AML-193 (cell line): ENCODE data around the gene BCLAF3.

Source experiments
- DNase-seq, 2 experiments: peaks; one replicate each; lab custom pipeline; 2025; lab: John Stamatoyannopoulos, UW

BCLAF3 gene

DNA sequence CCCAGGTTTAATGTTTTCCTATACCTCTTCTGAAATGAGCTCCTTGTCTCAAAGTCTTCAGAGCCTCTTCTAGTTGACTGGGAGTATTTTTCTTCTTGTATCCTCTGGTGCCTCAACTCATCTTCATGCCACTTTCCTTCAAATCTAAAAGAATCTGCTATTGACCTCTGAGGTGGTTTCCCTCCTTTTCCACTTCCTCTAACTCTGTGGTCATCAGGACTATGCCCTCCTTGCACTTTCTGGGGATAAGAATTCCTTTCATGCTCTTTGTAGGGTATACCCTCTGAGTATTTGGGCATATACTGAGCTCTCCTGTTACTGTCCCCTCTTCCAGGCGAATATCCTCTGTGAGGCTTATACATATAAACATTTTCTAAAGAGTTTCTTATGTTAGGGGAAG is 24.8 kb downstream of the BCLAF3 start:
- no peak for DNase-seq

DNA sequence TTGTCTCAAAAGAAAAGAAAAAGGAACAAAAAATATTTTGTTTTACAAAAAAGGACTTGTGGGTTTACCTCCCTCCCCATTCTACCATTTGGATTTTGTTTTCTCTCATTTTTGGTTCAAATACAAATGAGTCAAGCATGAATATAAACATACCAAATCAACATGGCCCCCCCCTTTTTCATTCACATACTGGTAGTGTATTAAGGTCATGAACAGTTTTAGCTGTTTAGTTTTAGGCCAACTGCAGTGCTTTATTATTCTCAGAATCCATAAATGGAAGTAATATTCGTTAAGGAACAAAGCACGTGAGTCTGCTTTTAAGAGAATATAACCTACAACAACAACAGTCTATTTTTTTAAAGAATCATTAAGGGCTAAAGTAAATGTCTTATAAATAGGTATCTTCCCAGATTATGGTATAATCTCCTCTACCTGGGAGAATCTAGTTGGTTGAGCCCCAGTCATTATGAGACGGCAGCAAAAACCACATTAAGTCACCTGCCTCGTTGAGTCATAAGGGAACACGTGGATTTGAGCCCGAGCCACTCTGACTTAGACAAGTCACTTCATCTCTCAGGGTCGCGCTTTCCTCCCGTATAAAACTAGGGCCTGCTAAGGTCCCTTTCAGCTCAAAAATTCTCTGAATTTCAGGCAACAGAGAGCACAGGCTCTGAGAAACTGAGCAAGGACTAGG is 26.7 kb downstream of the BCLAF3 start:
- no peak for DNase-seq

DNA sequence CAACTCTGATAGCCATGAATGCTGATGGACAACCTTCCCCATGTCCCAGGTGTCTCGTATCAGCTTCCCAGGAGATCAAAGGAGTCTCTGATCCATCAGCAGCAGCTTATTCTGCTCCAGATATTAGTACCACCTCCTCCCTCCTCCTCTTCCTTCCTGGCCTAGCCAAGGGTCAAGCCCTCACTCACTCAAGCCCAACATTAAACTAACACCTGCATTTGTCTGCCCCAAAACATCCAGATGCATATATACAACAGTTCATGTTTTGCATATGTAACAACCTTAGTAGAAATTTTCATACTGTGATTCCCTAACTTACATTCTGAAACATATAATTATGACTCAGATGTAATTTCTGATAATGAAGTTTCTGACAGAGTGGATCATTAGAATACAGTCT is 29.9 kb downstream of the BCLAF3 start:
- DNase-seq = no peak

DNA sequence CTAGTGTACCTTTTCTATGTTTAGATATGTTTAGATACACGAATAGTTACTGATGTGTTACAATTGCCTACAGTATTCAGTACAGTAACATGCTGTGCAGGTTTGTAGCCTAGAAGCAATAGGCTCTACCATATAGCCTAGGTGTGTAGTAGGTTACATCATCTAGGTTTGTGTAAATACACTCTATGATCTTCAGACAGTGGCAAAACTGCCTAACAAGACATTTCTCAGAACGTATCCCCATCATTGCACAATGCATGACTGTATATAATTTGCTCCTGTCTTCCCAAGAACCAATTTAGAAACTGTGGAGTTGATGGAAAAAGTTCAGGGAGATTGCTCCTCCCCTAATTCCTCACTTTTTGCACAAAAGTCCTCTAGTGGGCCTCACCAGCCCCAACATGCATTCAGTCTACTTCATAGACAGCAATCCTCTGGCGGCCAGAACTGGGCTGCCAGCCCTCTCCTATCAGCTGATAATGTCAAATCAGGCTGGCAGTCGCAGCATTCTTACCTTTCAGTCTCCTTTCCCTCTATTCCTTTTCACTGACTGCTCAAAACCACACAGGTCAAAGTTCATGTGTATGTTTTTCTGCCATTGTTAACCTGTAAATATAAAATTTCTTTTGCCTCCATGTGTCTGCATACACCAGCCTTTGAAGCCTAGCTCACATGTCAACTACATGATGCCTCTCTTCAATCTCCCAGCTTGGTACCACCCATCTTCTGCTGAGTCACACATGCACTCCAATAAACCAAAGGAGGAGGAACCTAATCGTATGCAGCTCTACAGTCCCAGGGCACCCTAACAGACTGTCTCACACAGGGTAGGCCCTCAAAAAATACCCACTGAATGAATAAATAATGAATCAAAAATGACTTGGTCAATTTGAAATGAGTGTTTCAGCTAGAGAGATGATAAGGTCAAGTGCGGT is 32.0 kb downstream of the BCLAF3 start:
- no peak for DNase-seq

DNA sequence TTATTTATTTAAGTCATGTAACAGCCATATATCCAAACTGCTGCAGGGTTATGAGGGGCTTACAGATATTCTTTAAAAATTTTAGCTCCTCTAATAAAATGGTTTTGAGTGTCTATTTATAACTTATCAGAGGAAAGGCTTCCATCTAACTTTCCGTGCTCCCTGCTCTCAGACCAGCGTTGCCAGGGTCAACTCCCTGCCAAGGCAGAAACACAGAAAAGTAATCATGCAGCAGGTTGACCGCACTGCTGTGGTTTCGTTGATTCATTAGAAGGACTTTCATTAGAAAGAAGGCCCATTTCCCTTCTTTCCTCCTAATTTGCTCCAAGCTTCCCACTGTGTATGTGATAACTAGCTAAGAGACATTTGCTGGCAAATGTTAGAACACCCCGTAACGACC is 33.9 kb downstream of the BCLAF3 start:
- no peak for DNase-seq

DNA sequence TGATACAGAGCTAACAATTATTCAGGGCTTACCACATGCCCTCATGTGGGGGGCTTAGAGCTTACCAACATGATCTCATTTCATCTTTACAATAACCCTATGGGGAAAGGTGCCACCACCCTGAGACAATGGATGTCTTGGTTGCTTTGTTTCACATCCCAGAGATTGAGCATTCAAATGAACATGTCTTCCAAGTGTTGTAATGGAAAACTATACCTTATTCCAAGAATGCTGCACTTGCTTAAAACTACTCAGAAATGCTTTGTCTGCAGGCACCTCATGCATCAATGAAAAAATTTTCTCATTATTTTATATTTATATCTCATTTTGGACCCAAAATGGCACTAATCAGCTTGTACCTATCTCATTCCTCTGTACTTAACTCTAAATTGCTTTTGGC is 34.6 kb downstream of the BCLAF3 start:
- DNase-seq = no peak

DNA sequence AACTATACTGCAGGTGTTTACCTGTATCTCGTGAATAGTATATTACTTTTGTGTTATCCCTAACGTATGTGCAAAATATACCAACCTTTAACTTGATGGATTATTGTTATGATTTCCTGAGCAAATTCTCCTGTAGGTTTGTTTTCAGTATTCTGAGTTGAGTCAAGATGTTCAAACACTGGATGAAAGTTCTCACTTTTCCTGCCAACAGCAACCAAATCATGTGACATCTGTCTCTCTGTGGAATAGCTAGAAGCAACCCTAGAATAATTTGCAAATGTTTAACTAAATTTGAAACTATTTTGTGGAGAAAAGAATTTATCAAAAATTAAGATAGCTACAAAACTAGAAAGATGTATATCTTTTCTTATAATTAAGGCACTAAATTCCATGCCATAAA is 35.6 kb downstream of the BCLAF3 start:
- no peak for DNase-seq

DNA sequence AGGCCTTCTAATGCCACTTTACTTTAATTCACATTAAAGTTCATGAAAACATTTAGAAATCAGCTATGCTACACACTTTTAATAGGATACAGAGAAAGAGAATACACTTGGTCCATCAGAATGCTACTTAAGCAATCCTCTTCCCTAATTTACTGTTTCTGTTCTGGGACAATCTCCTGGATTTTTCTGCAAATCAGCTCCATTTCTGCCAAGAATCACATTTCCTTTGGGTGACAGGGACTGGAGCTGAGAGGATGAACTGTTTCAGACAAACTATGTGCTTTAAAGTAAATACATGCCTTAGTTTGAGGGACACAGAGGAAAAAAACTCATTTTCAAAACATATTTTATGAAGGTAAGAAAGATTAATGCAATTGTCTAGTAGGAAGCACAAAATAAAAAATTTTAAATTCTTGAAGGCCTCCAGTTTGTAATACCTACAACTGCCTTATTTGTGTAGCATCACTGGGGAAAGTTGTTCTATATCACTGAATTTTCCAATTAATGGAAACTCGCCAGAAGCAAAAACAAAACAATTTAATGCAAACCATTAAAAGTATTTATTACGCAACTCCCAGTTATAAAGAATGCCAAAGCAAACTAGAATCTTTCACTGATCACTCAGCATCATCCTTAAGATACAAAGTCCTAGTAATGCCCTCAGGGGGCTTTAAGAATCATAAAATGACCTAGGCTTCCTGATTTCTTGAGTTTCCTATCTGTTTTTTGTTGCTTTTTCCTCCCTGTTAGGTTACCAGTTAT is 36.3 kb downstream of the BCLAF3 start:
- DNase-seq = no peak

DNA sequence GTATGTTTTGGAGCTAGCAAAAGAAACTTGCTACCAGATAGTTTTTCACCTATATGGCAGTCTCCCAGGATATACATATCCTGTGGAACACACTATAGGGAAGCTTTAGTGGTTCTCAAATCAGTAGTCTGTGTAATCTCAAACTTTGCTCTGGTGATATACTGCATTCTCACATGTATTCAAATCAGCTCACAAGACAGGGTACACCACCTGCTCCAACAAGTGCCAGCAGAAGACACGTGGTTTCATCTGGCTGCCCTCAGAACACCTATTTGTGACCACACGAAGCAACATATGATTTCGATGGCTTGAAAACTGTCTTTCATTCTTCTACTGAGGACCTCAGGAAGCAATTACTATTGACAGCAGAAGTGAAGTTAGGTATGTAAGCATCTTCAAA is 37.7 kb downstream of the BCLAF3 start:
- no peak for DNase-seq

DNA sequence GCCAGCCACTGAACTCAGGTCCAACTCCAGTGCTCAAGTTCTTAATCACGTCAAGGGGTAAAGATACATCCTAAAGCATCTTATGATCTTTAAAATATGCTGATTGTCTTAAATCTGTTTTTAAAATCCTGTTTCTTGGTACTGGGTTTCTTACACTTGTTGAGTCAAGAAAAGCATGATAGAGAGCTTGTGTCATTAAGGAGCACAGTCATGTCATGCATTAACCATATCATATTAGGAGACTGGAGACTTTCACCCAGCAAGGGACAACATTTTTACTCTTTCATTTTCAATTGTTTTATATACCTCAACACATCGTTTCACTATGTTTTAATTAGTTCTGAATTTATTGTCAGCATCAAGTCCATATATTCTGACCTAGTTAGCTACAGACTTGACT is 41.5 kb downstream of the BCLAF3 start:
- DNase-seq = no peak

DNA sequence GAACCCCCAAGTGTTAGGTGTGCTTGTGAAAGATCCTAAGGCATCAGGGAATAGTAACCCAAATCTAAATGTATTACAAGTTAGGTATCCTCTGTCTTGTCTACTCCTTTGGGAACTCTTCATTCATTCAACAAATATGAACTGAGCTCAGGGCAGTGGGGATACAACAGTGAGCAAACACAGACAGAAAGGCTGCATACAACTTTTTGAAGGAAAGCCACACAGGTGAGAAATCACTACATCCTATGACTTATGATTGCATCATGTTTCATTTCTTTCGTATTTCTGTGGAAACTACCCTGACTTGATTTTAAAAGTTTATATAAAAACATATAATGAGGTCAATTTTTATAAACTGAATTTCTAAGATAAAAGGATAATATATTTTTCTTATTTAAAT is 43.2 kb downstream of the BCLAF3 start:
- no peak for DNase-seq
